Measurements from ENCODE around the gene WDR59. TPM values are rescaled to one million over a fixed set of nuclear protein-coding genes. Genes with fewer than 3 reads are reported as not detected.

Gene WDR59
- total and polyA plus RNA-seq, 2 donors (not counting 3 experiments of a cell fraction or from before 2014, with no cell fraction given): 51.1 to 60.0 TPM

- FAIRE-seq (no peak), DNase-seq (ENCODE audit: low read depth, low spot score) (no peak)
- Histone ChIP-seq H3K9me1 (replicated peaks; ENCODE audit: control insufficient read depth, extremely low read depth, insufficient read depth, low read length) (no peaks in the 10 kb centered on the region), H3K27me3 (ENCODE audit: control insufficient read depth in 2 of 2, insufficient read depth in 2 of 2, low read length in 2 of 2) (no peaks in the 10 kb centered on the region), H4K20me1 (replicated peaks; ENCODE audit: control insufficient read depth, extremely low read depth, insufficient read depth, low read length) (no peaks in the 10 kb centered on the region), H3K4me2 (ENCODE audit: insufficient read depth, low read length) (no peak overlapping the region), H3K4me1 (ENCODE audit: control insufficient read depth, extremely low read depth, insufficient read depth, low read length) (no peaks in the 10 kb centered on the region), H3K9me3 (replicated peaks; ENCODE audit: control insufficient read depth, insufficient read depth, low read length) (no peaks in the 10 kb centered on the region), H3K9ac (replicated peaks; ENCODE audit: extremely low read depth, insufficient read depth, low read length) (no peak overlapping the region), H3K79me2 (ENCODE audit: control insufficient read depth, insufficient read depth, low read length) (no peaks in the 10 kb centered on the region), H3K4me3 (replicated peaks in 1 of 3; ENCODE audit: insufficient read depth in 1 of 3, low read depth in 1 of 3, low read length in 3 of 3) (no peak overlapping the region), H3K27ac (ENCODE audit: insufficient read depth, low read depth, low read length) (no peak overlapping the region), H2AFZ (ENCODE audit: low read depth, low read length) (no peak overlapping the region), H3K36me3 (ENCODE audit: control insufficient read depth in 2 of 2, extremely low read depth in 1 of 2, insufficient read depth in 2 of 2, low read length in 2 of 2) (peaks cover 2 to 14% of the 10 kb centered on the region in 2 experiments)
- ChIA-PET CTCF (interaction anchor here (1.3 kb wide), 1 partner anchor 168 kb away, joined by 4 read pairs; no protein-coding TSS in a partner anchor), POLR2A (no interaction called here)
- no TSS peak for BruUV-seq (replicated peaks)
- intact Hi-C loops (cut with micrococcal nuclease): no loop called here
- dilution Hi-C loops (cut with MboI; ENCODE audit: extremely low pct_ligation_motif_present, low sequenced_read_pairs): no loop called here
- no peak for TF ChIP-seq POLR2A (IDR thresholded peaks at IDR 0.05; ENCODE audit: low read depth, low read length)
- TF ChIP-seq CTCF (IDR thresholded peaks at IDR 0.05; ENCODE audit: extremely low read depth in 1 of 2, insufficient read depth in 1 of 2, low read depth in 1 of 2, low read length in 2 of 2): no peak
- no peak for TF ChIP-seq MAX (IDR thresholded peaks at IDR 0.05; ENCODE audit: insufficient read depth, insufficient read length)
- no peak for TF ChIP-seq FOS (IDR thresholded peaks at IDR 0.05; ENCODE audit: borderline replicate concordance, insufficient read depth, low read length)
- TF ChIP-seq EZH2 (IDR thresholded peaks at IDR 0.05; ENCODE audit: borderline replicate concordance, low read depth, low read length, severe bottlenecking): no peak
- no peak for TF ChIP-seq JUN (IDR thresholded peaks at IDR 0.05; ENCODE audit: borderline replicate concordance, insufficient read depth, insufficient read length, low read depth)
- TF ChIP-seq POLR2AphosphoS5 (IDR thresholded peaks at IDR 0.05; ENCODE audit: insufficient read depth, low read depth, low read length): no peak
- no peak for TF ChIP-seq GATA2 (IDR thresholded peaks at IDR 0.05; ENCODE audit: insufficient read depth, insufficient read length, low read depth, low read length)
- TF ChIP-seq MYC (IDR thresholded peaks at IDR 0.05; ENCODE audit: low read depth, low read length): no peak
Measured at GRCh38 chr16:74942566-74942965, 42.4 kb downstream of the WDR59 start.
